Left lung (tissue), 10 donors: ENCODE measurements around the gene RAP1GAP. TPM values are rescaled to one million over a fixed set of nuclear protein-coding genes. Genes with fewer than 3 reads are reported as not detected.

Experiments used
- ATAC-seq: fragments of 200-7000 bp; cut with Tn5 transposase; one replicate; pipeline ENCODE4 v1.9.1; 2020; ENCODE audit warnings: moderate library complexity
- DNase-seq, 4 donors: peaks; one replicate each; pipeline ENCODE4 v3.0.0-alpha.2; 2013 to 2020
- H3K27ac ChIP-seq, 2 donors: fragments of 200-600 bp; sonication (generic) in 1 of 2; one replicate each; pipeline versions ENCODE4 v1.5.0 to v1.8.0; 2020 to 2021
- H3K27me3 ChIP-seq, 2 donors: fragments of 200-600 bp; sonication (generic) in 1 of 2; one replicate each; pipeline versions ENCODE4 v1.5.0 to v1.8.0; 2020 to 2021
- H3K36me3 ChIP-seq, 2 donors: fragments of 200-600 bp; sonication (generic) in 1 of 2; one replicate each; pipeline versions ENCODE4 v1.5.0 to v1.8.0; 2020 to 2021
- H3K4me1 ChIP-seq, 2 donors: fragments of 200-600 bp; one replicate each; pipeline ENCODE4 v1.8.0; 2021
- H3K4me3 ChIP-seq, 2 donors: fragments of 200-600 bp; sonication (generic) in 1 of 2; one replicate each; pipeline versions ENCODE4 v1.5.0 to v1.8.0; 2020 to 2021; ENCODE audit warnings: mild to moderate bottlenecking in 1 of 2
- H3K9me3 ChIP-seq, 2 donors: fragments of 200-600 bp; sonication (generic) in 1 of 2; one replicate each; pipeline versions ENCODE4 v1.5.0 to v1.8.0; 2020 to 2021
- CTCF ChIP-seq, 2 donors: fragments of 200-600 bp; sonication (generic) in 1 of 2; IDR thresholded peaks; one replicate each; pipeline versions ENCODE4 v1.5.0 to v1.8.0; 2021; ENCODE audit warnings: antibody characterized with exemption in 2 of 2
- intact Hi-C, 2 donors: fragments of 100-400 bp; cut with DNase I; formaldehyde crosslinking; loops; one replicate each; pipeline versions ENCODE4 v1.11.2 to v1.14.2; 2022
- polyA plus RNA-seq, 6 donors: library from polyadenylated mRNA; unstranded; fragments of 120-200 nt; gene quantifications; one replicate each; pipeline ENCODE4 v1.2.1, GENCODE V29; 2013; ENCODE audit not compliant: insufficient read length in 6 of 6
- total RNA-seq, 2 donors: library from RNA; stranded (reverse); fragmentation: NEBNext Ultra II Directional; extraction: Animal tissue kit (Norgen Biotek cat#: 25700); gene quantifications; one replicate each; pipeline ENCODE4 v1.2.1, GENCODE V29; 2021
- donor health status: DM: no; HTN: yes; CAD: no.
- donor health status: DM: no; HTN: no; CAD: no.

RAP1GAP gene
- total and polyA plus RNA-seq, 8 donors: 20.7 to 59.3 (median 45.2) TPM

DNA sequence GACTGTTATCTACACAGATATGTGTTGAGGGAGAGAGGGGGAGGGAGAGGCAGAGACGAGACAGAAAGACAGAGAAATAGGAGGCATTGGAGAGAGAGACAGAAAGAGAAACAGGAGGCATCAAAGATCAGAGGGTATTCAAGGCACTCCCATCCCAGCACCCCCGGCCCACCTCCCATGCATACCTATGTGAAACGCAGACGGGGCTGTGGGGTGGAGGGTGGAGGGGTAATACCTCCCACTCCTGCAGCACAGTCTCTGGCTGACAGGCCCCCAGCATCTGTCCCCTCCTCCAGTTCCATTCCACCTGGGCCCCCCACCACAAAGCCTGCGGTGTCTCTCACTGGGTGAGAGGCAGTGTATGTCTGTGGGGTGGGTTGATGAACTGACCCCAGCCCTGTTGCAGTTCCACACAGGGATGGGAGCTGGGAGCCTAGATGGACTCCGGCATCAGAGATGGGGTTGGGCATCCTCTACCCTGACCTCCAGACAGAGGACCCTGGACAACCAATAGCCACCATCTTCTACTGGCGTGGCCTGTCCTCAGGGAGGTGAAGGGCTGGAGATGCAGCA is 49.7 kb downstream of the RAP1GAP start:
- H3K27me3 ChIP-seq: peaks cover 5 to 62% of the 10 kb centered on the region in 2 donors
- intact Hi-C loops: no loop called here

GRCh38 chr1:21618561-21619374 is 50.4 kb downstream of the RAP1GAP start:
- H3K27ac ChIP-seq: no peak overlapping the region
- H3K4me3 ChIP-seq: no peak overlapping the region
- peaks cover 0 to 8% of the 10 kb centered on the region in 2 donors for H3K4me1 ChIP-seq
- no peak for DNase-seq
- ATAC-seq: no peak
- H3K36me3 ChIP-seq: no peaks in the 10 kb centered on the region
- intact Hi-C loops: no loop called here
- no peaks in the 10 kb centered on the region for H3K9me3 ChIP-seq
- H3K27me3 ChIP-seq: peaks cover 5 to 56% of the 10 kb centered on the region in 2 donors
- TF ChIP-seq CTCF (IDR thresholded peaks at IDR 0.05): no peak

More for the DNA sequence above, 49.7 kb downstream of the RAP1GAP start:
- TF ChIP-seq CTCF (IDR thresholded peaks at IDR 0.05): no peak
- no peak for ATAC-seq
- no peak overlapping the region for H3K4me3 ChIP-seq
- no peak overlapping the region for H3K27ac ChIP-seq
- H3K9me3 ChIP-seq: no peaks in the 10 kb centered on the region
- H3K36me3 ChIP-seq: no peaks in the 10 kb centered on the region
- H3K4me1 ChIP-seq: peaks cover 0 to 8% of the 10 kb centered on the region in 2 donors
- DNase-seq: no peak

DNA sequence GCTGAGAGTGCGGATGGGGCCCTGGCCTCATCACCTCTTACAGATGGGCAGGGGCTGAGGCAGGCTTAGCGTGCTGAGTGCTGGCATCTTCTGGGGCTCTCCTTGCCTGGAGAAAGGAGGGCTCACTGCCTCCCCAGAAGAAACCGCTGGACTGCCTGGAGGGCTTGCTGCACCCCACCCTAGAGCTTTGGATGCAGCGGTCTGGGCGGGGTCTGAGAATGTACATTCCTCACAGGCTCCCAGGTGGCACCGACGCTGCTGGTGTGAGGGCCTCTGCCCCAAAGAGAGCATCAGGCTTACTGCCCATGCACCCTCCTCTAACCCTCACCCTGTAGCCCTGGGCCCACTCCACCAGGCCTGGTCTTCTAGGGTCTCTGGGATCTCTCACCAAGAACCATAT is 51.1 kb downstream of the RAP1GAP start:
- ATAC-seq (no peak), DNase-seq (peak in 1 of 4 donors; percentile 56)
- intact Hi-C loops: no loop called here
- Histone ChIP-seq H3K27me3 (peaks cover 5 to 49% of the 10 kb centered on the region in 2 donors), H3K36me3 (no peaks in the 10 kb centered on the region), H3K27ac (no peak overlapping the region), H3K9me3 (no peaks in the 10 kb centered on the region), H3K4me3 (no peak overlapping the region), H3K4me1 (peaks cover 0 to 6% of the 10 kb centered on the region in 2 donors)
- no peak for TF ChIP-seq CTCF (IDR thresholded peaks at IDR 0.05)

DNA sequence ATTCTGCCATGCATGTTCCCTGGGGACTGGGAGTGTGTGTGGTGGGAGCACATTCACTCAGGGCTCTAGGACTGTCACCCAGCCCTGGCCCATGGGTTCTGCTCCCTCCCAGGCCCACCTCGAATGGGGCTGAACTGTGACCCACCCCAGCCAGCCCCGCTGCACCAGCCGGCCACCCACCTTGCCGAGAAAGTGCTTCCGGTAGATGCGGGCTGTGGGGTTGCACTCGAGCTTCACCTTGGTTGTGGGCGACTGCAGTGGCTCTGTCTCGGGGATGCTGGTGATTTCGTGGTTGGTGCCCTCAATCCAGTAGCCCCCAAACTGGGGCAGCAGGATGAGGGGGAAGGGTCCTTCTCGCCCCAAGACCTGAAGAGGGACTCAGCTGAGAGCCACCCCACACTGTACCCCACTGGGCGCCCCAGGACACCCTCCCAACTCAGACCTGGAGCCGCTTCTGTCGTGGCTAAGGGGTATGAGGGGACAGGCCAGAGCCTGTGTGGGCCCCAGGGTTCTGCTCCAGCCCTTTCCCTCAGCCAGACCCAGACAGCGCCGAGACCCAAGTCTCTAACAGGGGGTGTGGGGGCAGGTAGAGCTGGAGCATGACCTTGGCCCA is 51.9 kb downstream of the RAP1GAP start:
- H3K9me3 ChIP-seq: no peaks in the 10 kb centered on the region
- no peaks in the 10 kb centered on the region for H3K4me1 ChIP-seq
- DNase-seq: peak in 1 of 4 donors; percentile 71
- no peak for TF ChIP-seq CTCF (IDR thresholded peaks at IDR 0.05)
- no peak overlapping the region for H3K4me3 ChIP-seq
- H3K36me3 ChIP-seq: no peaks in the 10 kb centered on the region
- intact Hi-C loops: no loop called here
- H3K27ac ChIP-seq: no peak overlapping the region
- peaks cover 5 to 43% of the 10 kb centered on the region in 2 donors for H3K27me3 ChIP-seq
- ATAC-seq: no peak

DNA sequence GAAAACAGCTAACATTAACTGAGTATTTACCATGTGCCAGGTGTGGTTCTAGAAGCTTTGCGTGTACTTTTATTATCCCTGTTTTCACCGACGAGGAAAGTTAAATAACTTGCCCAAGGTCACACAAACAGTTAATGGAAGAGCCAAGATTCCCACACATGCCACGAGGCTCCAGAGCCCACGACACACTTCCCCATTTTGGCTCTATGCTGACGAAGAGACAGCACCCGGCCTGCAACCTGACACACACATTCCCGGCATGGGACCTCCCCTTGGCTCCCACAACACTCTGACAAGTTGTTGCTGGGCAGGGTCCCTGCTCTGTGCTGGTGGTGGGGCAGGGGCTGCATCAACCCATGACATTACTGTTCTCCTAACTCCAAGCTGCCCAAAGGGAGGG is 52.8 kb downstream of the RAP1GAP start:
- no peak for ATAC-seq
- no peaks in the 10 kb centered on the region for H3K4me1 ChIP-seq

More for the DNA sequence above, 52.8 kb downstream of the RAP1GAP start:
- no peak for DNase-seq
- peaks cover 0 to 34% of the 10 kb centered on the region in 2 donors for H3K27me3 ChIP-seq
- H3K4me3 ChIP-seq: no peak overlapping the region
- H3K36me3 ChIP-seq: peaks cover 0 to 2% of the 10 kb centered on the region in 2 donors
- TF ChIP-seq CTCF (IDR thresholded peaks at IDR 0.05): no peak
- H3K9me3 ChIP-seq: no peaks in the 10 kb centered on the region
- intact Hi-C loops: no loop called here
- no peak overlapping the region for H3K27ac ChIP-seq
